H9 (cell line): ENCODE measurements around the gene ROR1. TPM values are rescaled to one million over a fixed set of nuclear protein-coding genes. Genes with fewer than 3 reads are reported as not detected.

Experiments
- DNase-seq: peaks from one replicate; pipeline ENCODE4 v3.0.0-alpha.2; 2017
- H2AFZ ChIP-seq: one replicate; pipeline ENCODE4 v1.6.1; 2013; ENCODE audit warnings: mild to moderate bottlenecking, low read length, control low read depth, moderate library complexity
- H2AK5ac ChIP-seq: 2 replicates; pipeline ENCODE4 v1.6.1; 2013; ENCODE audit warnings: low read length, control low read depth, mixed read lengths; ENCODE audit not compliant: insufficient read length
- H2BK120ac ChIP-seq: one replicate; pipeline ENCODE4 v1.6.1; 2013; ENCODE audit warnings: low read depth, mild to moderate bottlenecking, low read length, control low read depth, inconsistent platforms; ENCODE audit not compliant: poor library complexity, severe bottlenecking
- H2BK12ac ChIP-seq: 2 replicates; pipeline ENCODE4 v1.6.1; 2013; ENCODE audit warnings: low read length, control low read depth, mixed read lengths, low read depth; ENCODE audit not compliant: insufficient read length
- H2BK15ac ChIP-seq: 2 replicates; pipeline ENCODE4 v1.6.1; 2013; ENCODE audit warnings: low read depth, low read length, control low read depth
- H2BK20ac ChIP-seq: one replicate; pipeline ENCODE4 v1.6.1; 2013; ENCODE audit warnings: low read depth, mild to moderate bottlenecking, low read length, control low read depth, inconsistent platforms; ENCODE audit not compliant: poor library complexity, severe bottlenecking
- H2BK5ac ChIP-seq: 2 replicates; pipeline ENCODE4 v1.6.1; 2013; ENCODE audit warnings: low read length, control low read depth, mixed read lengths; ENCODE audit not compliant: insufficient read length
- H3K14ac ChIP-seq: 2 replicates; pipeline ENCODE4 v1.6.1; 2013; ENCODE audit warnings: low read length, control low read depth; ENCODE audit not compliant: insufficient read depth
- H3K18ac ChIP-seq: 2 replicates; pipeline ENCODE4 v1.6.1; 2013; ENCODE audit warnings: low read depth, mild to moderate bottlenecking, mixed read lengths, low read length, control low read depth; ENCODE audit not compliant: insufficient read length
- H3K23ac ChIP-seq: 2 replicates; pipeline ENCODE4 v1.6.1; 2013; ENCODE audit warnings: low read length, control low read depth, mixed read lengths, low read depth; ENCODE audit not compliant: insufficient read length
- H3K23me2 ChIP-seq: 2 replicates; pipeline ENCODE4 v1.6.1; 2013; ENCODE audit warnings: low read depth, mild to moderate bottlenecking, mixed read lengths, low read length, control low read depth; ENCODE audit not compliant: insufficient read length, poor library complexity, severe bottlenecking
- H3K27ac ChIP-seq: 2 replicates; pipeline ENCODE4 v1.5.1; 2013; ENCODE audit warnings: low read length, control low read depth, mixed read lengths, low read depth; ENCODE audit not compliant: insufficient read length
- H3K27me3 ChIP-seq: 2 replicates; pipeline ENCODE4 v1.6.1; 2013; ENCODE audit warnings: low read length, control low read depth, inconsistent platforms; ENCODE audit not compliant: insufficient read depth
- H3K4ac ChIP-seq: 2 replicates; pipeline ENCODE4 v1.6.1; 2013; ENCODE audit warnings: low read depth, mild to moderate bottlenecking, control low read depth, inconsistent platforms, low read length, moderate library complexity
- H3K4me1 ChIP-seq: 2 replicates; pipeline ENCODE4 v1.6.1; 2013; ENCODE audit warnings: low read length, control low read depth, inconsistent platforms; ENCODE audit not compliant: insufficient read depth
- H3K4me2 ChIP-seq: 2 replicates; pipeline ENCODE4 v1.6.1; 2013; ENCODE audit warnings: low read length, control low read depth, mixed read lengths; ENCODE audit not compliant: insufficient read length, insufficient read depth
- H3K56ac ChIP-seq: 2 replicates; pipeline ENCODE4 v1.6.1; 2013; ENCODE audit warnings: low read depth, mild to moderate bottlenecking, mixed read lengths, low read length, control low read depth; ENCODE audit not compliant: insufficient read length
- H3K79me1 ChIP-seq: 2 replicates; pipeline ENCODE4 v1.6.1; 2013; ENCODE audit warnings: low read depth, mild to moderate bottlenecking, moderate library complexity, low read length, control low read depth, inconsistent platforms; ENCODE audit not compliant: insufficient read depth, poor library complexity, severe bottlenecking
- H3K79me2 ChIP-seq: 2 replicates; pipeline ENCODE4 v1.6.1; 2013; ENCODE audit warnings: low read length, control low read depth, inconsistent platforms; ENCODE audit not compliant: insufficient read depth
- H3K9ac ChIP-seq: 2 replicates; pipeline ENCODE4 v1.6.1; 2013; ENCODE audit warnings: low read length, control low read depth, mixed read lengths; ENCODE audit not compliant: insufficient read length; ENCODE audit errors: extremely low read depth
- H3K9me3 ChIP-seq: one replicate; pipeline ENCODE4 v1.6.1; 2013; ENCODE audit warnings: low read depth, low read length, inconsistent platforms; ENCODE audit not compliant: control insufficient read depth
- H3T11ph ChIP-seq: one replicate; pipeline ENCODE4 v1.6.1; 2013; ENCODE audit warnings: mild to moderate bottlenecking, low read length, control low read depth, inconsistent platforms
- H4K20me1 ChIP-seq: one replicate; pipeline ENCODE4 v1.6.1; 2013; ENCODE audit not compliant: control insufficient read depth, insufficient read length, insufficient read depth
- H4K5ac ChIP-seq: 2 replicates; pipeline ENCODE4 v1.6.1; 2013; ENCODE audit warnings: low read depth, mild to moderate bottlenecking, mixed read lengths, low read length, control low read depth; ENCODE audit not compliant: insufficient read length
- H4K8ac ChIP-seq: replicated peaks from 2 replicates; pipeline ENCODE4 v1.6.1; 2013; ENCODE audit warnings: low read length, control low read depth, mixed read lengths, low read depth; ENCODE audit not compliant: insufficient read length
- H4K91ac ChIP-seq: 2 replicates; pipeline ENCODE4 v1.6.1; 2013; ENCODE audit warnings: low read depth, mild to moderate bottlenecking, moderate library complexity, mixed read lengths, low read length, control low read depth; ENCODE audit not compliant: insufficient read length
- H3K27ac Mint-ChIP-seq, 3 experiments: 2 replicates in 2 of 3; 3 replicates in 1 of 3; pipeline ENCODE4 v1.8.0; 2020 to 2021; ENCODE audit warnings: mixed read lengths in 3 of 3, mild to moderate bottlenecking in 1 of 3, moderate library complexity in 1 of 3
- H3K27me3 Mint-ChIP-seq: 2 replicates; pipeline ENCODE4 v1.8.0; 2021; ENCODE audit warnings: low read depth, mild to moderate bottlenecking, moderate library complexity, mixed read lengths
- H3K36me3 Mint-ChIP-seq, 3 experiments: 2 replicates in 2 of 3; 3 replicates in 1 of 3; pipeline ENCODE4 v1.8.0; 2020 to 2021; ENCODE audit warnings: low read depth in 3 of 3, mixed read lengths in 3 of 3; ENCODE audit not compliant: insufficient read depth in 1 of 3
- H3K4me1 Mint-ChIP-seq, 2 experiments: 2 replicates each; pipeline ENCODE4 v1.8.0; 2020; ENCODE audit warnings: mixed read lengths in 2 of 2
- H3K4me3 Mint-ChIP-seq, 2 experiments: 2 replicates in 1 of 2; 3 replicates in 1 of 2; pipeline ENCODE4 v1.8.0; 2020 to 2021; ENCODE audit warnings: mild to moderate bottlenecking in 2 of 2, mixed read lengths in 2 of 2, moderate library complexity in 1 of 2
- H3K9me3 Mint-ChIP-seq, 2 experiments: 2 replicates in 1 of 2; 3 replicates in 1 of 2; pipeline ENCODE4 v1.8.0; 2020; ENCODE audit warnings: mild to moderate bottlenecking in 2 of 2, mixed read lengths in 2 of 2, moderate library complexity in 1 of 2
- CTCF ChIP-seq: fragments of 200-600 bp; sonication (generic); conservative IDR thresholded peaks from 3 replicates; pipeline ENCODE4 v1.8.0; 2021; ENCODE audit warnings: antibody characterized with exemption, mild to moderate bottlenecking
- WGBS: extraction: QIAGEN DNeasy Blood & Tissue Kit; methylation state at CpG from one replicate; pipeline ENCODE4 v1.1.7; 2013; ENCODE audit warnings: missing lambda C conversion rate, low lambda C conversion rate, mixed read lengths; ENCODE audit not compliant: insufficient read length; ENCODE audit errors: extremely low coverage; 5-methylcytosine and 5-hydroxymethylcytosine counted together
- total RNA-seq: library from RNA; stranded (reverse); gene quantifications from 2 replicates; pipeline ENCODE4 v1.2.1, GENCODE V29; 2021

ROR1 gene
- total RNA-seq, 1 experiment from 2014 or later: 75.9 TPM

- Histone ChIP-seq H2BK12ac (no peak overlapping the region), H2AK5ac (no peak overlapping the region), H2BK120ac (no peak overlapping the region), H3K9me3 (no peaks in the 10 kb centered on the region), H3K23me2 (no peaks in the 10 kb centered on the region), H3K56ac (no peak overlapping the region), H2BK5ac (no peak overlapping the region), H4K5ac (no peak overlapping the region), H2BK20ac (no peak overlapping the region), H3K14ac (no peak overlapping the region), H4K8ac (no peak overlapping the region), H3K79me2 (no peaks in the 10 kb centered on the region), H3K4me2 (no peak overlapping the region), H4K20me1 (no peaks in the 10 kb centered on the region), H3K27ac (no peak overlapping the region), H3K9ac (no peak overlapping the region), H3K27me3 (no peaks in the 10 kb centered on the region), H3K4ac (no peak overlapping the region), H4K91ac (no peak overlapping the region), H2AFZ (no peak overlapping the region), H3K4me1 (no peaks in the 10 kb centered on the region), H3K79me1 (no peaks in the 10 kb centered on the region), H3K23ac (no peak overlapping the region), H3K18ac (no peak overlapping the region), H3T11ph (no peak overlapping the region), H2BK15ac (no peak overlapping the region)
- WGBS: no CpG with 5 or more reads among the region's 10 CpGs
- Mint-ChIP-seq H3K4me3 (no peak overlapping the region), H3K27me3 (peaks cover 2% of the 10 kb centered on the region; the same call in 1 of the 2 replicates), H3K4me1 (peaks cover 4 to 15% of the 10 kb centered on the region in 2 experiments), H3K36me3 (peaks cover 0 to 2% (median 0%) of the 10 kb centered on the region in 3 experiments; a peak in 2 of 7 replicates), H3K9me3 (no peaks in the 10 kb centered on the region), H3K27ac (peak overlapping the region in 1 of 3 experiments; percentile 41; a peak in 1 of 7 replicates)
- TF ChIP-seq CTCF: no peak
- DNase-seq: no peak
Observed at GRCh38 chr1:64186138-64186897, 412.5 kb downstream of the ROR1 start.
